Measurements from ENCODE around the gene TACC2.
A peak's percentile ranks its signal among the peaks of the same experiment; 100 is the strongest.

The TACC2 gene

DNA sequence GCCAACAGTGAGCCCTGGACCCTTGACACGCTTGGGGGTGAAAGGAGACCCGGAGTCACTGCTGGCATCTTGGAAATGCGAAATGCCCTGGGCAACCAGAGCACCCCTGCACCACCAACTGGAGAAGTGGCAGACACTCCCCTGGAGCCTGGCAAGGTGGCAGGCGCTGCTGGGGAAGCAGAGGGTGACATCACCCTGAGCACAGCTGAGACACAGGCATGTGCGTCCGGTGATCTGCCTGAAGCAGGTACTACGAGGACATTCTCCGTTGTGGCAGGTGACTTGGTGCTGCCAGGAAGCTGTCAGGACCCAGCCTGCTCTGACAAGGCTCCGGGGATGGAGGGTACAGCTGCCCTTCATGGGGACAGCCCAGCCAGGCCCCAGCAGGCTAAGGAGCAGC is 98.5 kb downstream of the TACC2 start:
- no peak for TF ChIP-seq ZNF70 (CRISPR knock-in tag; IDR thresholded peaks at IDR 0.05)
- TF ChIP-seq RARB (CRISPR knock-in tag; IDR thresholded peaks at IDR 0.05): no peak
- TF ChIP-seq OSR1 (CRISPR knock-in tag; IDR thresholded peaks at IDR 0.05): no peak
- no peak for TF ChIP-seq CSDC2 (CRISPR knock-in tag; IDR thresholded peaks at IDR 0.05)
- no peak for TF ChIP-seq CSRNP3 (CRISPR knock-in tag; IDR thresholded peaks at IDR 0.05)
- no peak for TF ChIP-seq ZNF8 (CRISPR knock-in tag; IDR thresholded peaks at IDR 0.05)
- TF ChIP-seq TSHZ2 (CRISPR knock-in tag; IDR thresholded peaks at IDR 0.05): no peak
- TF ChIP-seq PATZ1 (CRISPR knock-in tag; IDR thresholded peaks at IDR 0.05; ENCODE audit: borderline replicate concordance): no peak
- TF ChIP-seq SNAI2 (CRISPR knock-in tag; IDR thresholded peaks at IDR 0.05): no peak
- TF ChIP-seq ISL1 (CRISPR knock-in tag; IDR thresholded peaks at IDR 0.05): no peak
- no peak for TF ChIP-seq POU6F1 (CRISPR knock-in tag; IDR thresholded peaks at IDR 0.05; ENCODE audit: borderline replicate concordance, low read depth)
- no peak for TF ChIP-seq ZFP3 (CRISPR knock-in tag; IDR thresholded peaks at IDR 0.05)
- no peak for TF ChIP-seq ARNTL (CRISPR knock-in tag; IDR thresholded peaks at IDR 0.05; ENCODE audit: borderline replicate concordance, low read depth)
- no peak for TF ChIP-seq TCF4 (CRISPR knock-in tag; IDR thresholded peaks at IDR 0.05; ENCODE audit: borderline replicate concordance)
- no peak for TF ChIP-seq ESRRG (CRISPR knock-in tag; IDR thresholded peaks at IDR 0.05)
- TF ChIP-seq GLIS3 (CRISPR knock-in tag; IDR thresholded peaks at IDR 0.05): no peak
- TF ChIP-seq, protein P1, sequence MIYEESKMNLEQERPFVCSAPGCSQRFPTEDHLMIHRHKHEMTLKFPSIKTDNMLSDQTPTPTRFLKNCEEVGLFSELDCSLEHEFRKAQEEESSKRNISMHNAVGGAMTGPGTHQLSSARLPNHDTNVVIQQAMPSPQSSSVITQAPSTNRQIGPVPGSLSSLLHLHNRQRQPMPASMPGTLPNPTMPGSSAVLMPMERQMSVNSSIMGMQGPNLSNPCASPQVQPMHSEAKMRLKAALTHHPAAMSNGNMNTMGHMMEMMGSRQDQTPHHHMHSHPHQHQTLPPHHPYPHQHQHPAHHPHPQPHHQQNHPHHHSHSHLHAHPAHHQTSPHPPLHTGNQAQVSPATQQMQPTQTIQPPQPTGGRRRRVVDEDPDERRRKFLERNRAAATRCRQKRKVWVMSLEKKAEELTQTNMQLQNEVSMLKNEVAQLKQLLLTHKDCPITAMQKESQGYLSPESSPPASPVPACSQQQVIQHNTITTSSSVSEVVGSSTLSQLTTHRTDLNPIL (CRISPR knock-in tag; IDR thresholded peaks at IDR 0.05; ENCODE audit: low read depth): no peak
- TF ChIP-seq PPARA (CRISPR knock-in tag; IDR thresholded peaks at IDR 0.05; ENCODE audit: borderline replicate concordance): no peak
- no peak for ATAC-seq

GRCh38 chr10:122089311-122090017 is 100.5 kb downstream of the TACC2 start:
- TF ChIP-seq TSHZ2 (CRISPR knock-in tag; IDR thresholded peaks at IDR 0.05): no peak
- TF ChIP-seq PPARA (CRISPR knock-in tag; IDR thresholded peaks at IDR 0.05; ENCODE audit: borderline replicate concordance): no peak
- TF ChIP-seq, protein P1 (CRISPR knock-in tag; IDR thresholded peaks at IDR 0.05; ENCODE audit: low read depth): no peak
- TF ChIP-seq ZFP30 (CRISPR knock-in tag; IDR thresholded peaks at IDR 0.05): no peak
- no peak for TF ChIP-seq BACH2 (CRISPR knock-in tag; IDR thresholded peaks at IDR 0.05; ENCODE audit: borderline replicate concordance)
- TF ChIP-seq ZC3H10 (CRISPR knock-in tag; IDR thresholded peaks at IDR 0.05): no peak
- TF ChIP-seq ARNTL (CRISPR knock-in tag; IDR thresholded peaks at IDR 0.05; ENCODE audit: borderline replicate concordance, low read depth): no peak
- no peak for TF ChIP-seq SNAI2 (CRISPR knock-in tag; IDR thresholded peaks at IDR 0.05)
- no peak for TF ChIP-seq CSDC2 (CRISPR knock-in tag; IDR thresholded peaks at IDR 0.05)
- ATAC-seq: peak; percentile 31; the same call in 1 of the 3 replicates

All from SK-N-SH treated with all-trans-retinoic acid at 6 μM for 48 hours (cell line).